ENCODE results near the gene DENND11.

Gene DENND11

DNA sequence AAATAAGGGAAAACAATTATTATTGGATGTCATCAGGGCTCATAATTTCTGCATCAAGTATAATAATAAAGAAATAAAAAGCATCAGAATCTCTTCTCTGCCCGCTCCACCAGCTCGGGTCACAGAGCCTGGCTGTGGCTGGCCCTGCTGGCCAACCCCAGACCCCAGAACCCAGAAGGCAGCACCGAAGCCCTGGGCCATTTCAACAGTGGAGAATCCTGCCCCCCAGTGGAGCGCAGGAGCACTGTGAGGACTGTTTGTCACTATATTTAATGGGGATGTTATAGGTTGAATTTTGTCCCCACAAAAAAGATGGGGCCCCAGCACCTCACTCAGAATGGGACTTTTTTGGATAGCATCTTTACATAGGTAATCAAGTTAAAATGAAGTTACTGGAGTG, 27.3 kb downstream of the DENND11 start:
- Histone ChIP-seq H3K36me3 (ENCODE audit: control insufficient read depth in 1 of 2, insufficient read depth in 2 of 2, low read length in 2 of 2) (peaks cover 10 to 14% of the 10 kb centered on the region in 2 donors), H3K9me3 (ENCODE audit: control insufficient read depth in 1 of 2, low read length in 2 of 2) (no peaks in the 10 kb centered on the region), H3K27ac (ENCODE audit: low read length) (no peak overlapping the region), H3K27me3 (ENCODE audit: low read depth, low read length) (no peaks in the 10 kb centered on the region), H3K4me3 (ENCODE audit: low read depth in 1 of 2, low read length in 2 of 2) (no peak overlapping the region), H3K4me1 (ENCODE audit: control insufficient read depth in 1 of 2, insufficient read depth in 2 of 2, low read length in 2 of 2) (no peaks in the 10 kb centered on the region)

DNA sequence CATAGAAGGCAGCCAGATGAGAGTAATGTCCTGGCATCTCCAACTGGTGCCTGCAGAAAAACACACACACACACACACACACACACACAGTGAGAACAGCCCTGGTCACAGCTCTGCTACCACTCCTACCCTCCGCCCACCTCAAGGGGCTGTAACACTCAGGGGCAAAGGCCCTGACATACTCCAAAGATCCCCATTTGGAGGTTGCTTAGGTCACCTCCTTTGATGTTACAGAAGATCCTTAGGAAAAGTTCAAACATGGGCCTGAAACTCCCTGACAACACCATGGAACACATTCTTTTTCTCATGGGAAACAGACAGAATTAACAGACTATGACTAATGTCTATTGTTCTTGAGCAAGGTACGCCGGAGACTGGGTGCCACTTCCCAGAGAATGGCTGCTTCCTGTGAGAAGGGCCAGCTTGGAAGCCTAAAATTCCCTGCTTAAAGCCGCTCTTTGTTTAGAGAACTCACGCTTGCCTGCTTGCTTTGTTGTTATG, 27.7 kb downstream of the DENND11 start:
- no peak overlapping the region for H3K27ac ChIP-seq (ENCODE audit: low read length)
- no peaks in the 10 kb centered on the region for H3K27me3 ChIP-seq (ENCODE audit: low read depth, low read length)
- no peaks in the 10 kb centered on the region for H3K9me3 ChIP-seq (ENCODE audit: control insufficient read depth in 1 of 2, low read length in 2 of 2)
- no peak overlapping the region for H3K4me3 ChIP-seq (ENCODE audit: low read depth in 1 of 2, low read length in 2 of 2)
- peaks cover 10 to 13% of the 10 kb centered on the region in 2 donors for H3K36me3 ChIP-seq (ENCODE audit: control insufficient read depth in 1 of 2, insufficient read depth in 2 of 2, low read length in 2 of 2)
- no peaks in the 10 kb centered on the region for H3K4me1 ChIP-seq (ENCODE audit: control insufficient read depth in 1 of 2, insufficient read depth in 2 of 2, low read length in 2 of 2)

DNA sequence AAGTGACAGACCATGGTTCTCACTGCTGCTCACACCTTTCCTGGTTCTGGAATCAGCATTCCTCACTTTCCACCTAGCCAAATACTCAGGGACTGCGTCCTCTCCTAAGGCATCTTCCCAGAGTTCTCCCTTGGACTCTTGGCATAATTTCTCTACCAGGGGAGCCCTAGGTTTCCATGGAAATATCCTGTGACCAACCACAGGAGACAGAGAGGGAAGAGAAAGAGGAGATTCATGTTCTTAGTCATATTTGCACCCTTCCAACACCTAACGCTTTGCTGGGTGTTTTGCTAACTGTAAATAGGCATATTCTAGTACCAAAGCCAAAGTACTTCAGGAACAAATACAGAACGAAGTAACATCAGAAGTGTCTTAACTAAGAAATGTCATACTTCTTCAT, 28.6 kb downstream of the DENND11 start:
- H3K4me3 ChIP-seq (ENCODE audit: low read depth in 1 of 2, low read length in 2 of 2), result no peak overlapping the region
- no peak overlapping the region for H3K27ac ChIP-seq (ENCODE audit: low read length)
- H3K4me1 ChIP-seq (ENCODE audit: control insufficient read depth in 1 of 2, insufficient read depth in 2 of 2, low read length in 2 of 2), result no peaks in the 10 kb centered on the region
- H3K27me3 ChIP-seq (ENCODE audit: low read depth, low read length), result no peaks in the 10 kb centered on the region
- H3K36me3 ChIP-seq (ENCODE audit: control insufficient read depth in 1 of 2, insufficient read depth in 2 of 2, low read length in 2 of 2), result peaks cover 10 to 13% of the 10 kb centered on the region in 2 donors
- no peaks in the 10 kb centered on the region for H3K9me3 ChIP-seq (ENCODE audit: control insufficient read depth in 1 of 2, low read length in 2 of 2)

DNA sequence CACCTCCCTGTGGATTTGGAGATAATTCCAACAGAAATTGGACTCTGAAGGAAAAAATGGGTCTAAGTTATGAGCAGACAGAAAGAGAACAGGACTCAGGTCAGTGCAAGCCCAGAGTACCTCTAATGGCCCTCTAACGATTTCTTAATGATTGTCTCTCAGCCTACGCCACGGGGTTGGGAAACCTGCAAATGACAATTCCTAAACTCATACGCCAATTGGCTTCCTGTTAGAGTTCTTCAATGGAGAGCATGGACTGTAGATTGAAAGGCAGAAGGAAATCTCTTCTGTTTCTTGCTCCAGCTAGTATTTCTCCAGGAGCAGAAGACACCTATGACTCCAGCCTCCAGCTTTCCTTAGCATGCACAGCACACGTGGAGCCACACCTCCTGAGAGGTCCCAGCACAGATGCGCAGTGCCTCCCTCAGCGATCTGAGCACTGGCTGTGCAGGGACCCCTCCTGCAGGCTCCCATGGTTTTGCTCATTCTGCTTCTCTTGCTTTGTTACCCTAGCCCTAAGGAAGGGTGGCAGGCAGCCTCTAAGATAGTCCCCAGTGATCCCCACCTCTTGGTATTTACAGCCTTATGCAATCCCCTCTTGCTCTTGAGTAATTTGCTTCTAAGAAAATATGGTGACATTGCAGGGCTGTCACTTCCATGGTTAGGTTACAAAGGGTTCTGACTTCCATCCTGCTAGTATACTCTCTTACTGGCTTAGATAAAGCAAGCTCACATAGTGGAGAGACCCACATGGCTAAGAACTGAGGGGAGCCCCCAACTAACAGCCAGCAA, 30.1 kb downstream of the DENND11 start:
- Histone ChIP-seq H3K4me1 (ENCODE audit: control insufficient read depth in 1 of 2, insufficient read depth in 2 of 2, low read length in 2 of 2) (no peaks in the 10 kb centered on the region), H3K36me3 (ENCODE audit: control insufficient read depth in 1 of 2, insufficient read depth in 2 of 2, low read length in 2 of 2) (peaks cover 10 to 20% of the 10 kb centered on the region in 2 donors), H3K9me3 (ENCODE audit: control insufficient read depth in 1 of 2, low read length in 2 of 2) (no peaks in the 10 kb centered on the region), H3K27me3 (ENCODE audit: low read depth, low read length) (no peaks in the 10 kb centered on the region), H3K27ac (ENCODE audit: low read length) (no peak overlapping the region), H3K4me3 (ENCODE audit: low read depth in 1 of 2, low read length in 2 of 2) (no peak overlapping the region)

DNA sequence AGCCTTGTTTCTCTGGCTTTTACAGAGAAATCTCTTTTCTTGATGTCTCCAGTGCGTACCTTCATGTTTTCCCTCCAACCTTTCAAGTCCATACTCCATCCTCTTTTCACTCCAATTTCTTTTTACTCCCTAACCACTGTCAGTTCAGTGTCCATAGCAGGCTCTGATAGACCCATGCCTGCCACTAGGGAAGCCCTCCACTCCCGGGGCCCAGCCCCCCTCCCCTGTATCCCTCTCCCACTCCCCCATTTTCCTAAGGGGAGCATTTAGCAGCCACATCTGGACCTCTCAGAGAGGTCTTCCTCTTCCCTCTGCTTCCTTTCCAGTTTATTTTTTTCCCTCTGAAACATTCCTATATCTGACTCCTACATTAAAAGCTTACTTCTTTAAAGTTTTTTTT, 33.1 kb downstream of the DENND11 start:
- Histone ChIP-seq H3K4me3 (ENCODE audit: low read depth in 1 of 2, low read length in 2 of 2) (no peak overlapping the region), H3K4me1 (ENCODE audit: control insufficient read depth in 1 of 2, insufficient read depth in 2 of 2, low read length in 2 of 2) (no peaks in the 10 kb centered on the region), H3K27me3 (ENCODE audit: low read depth, low read length) (no peaks in the 10 kb centered on the region), H3K27ac (ENCODE audit: low read length) (no peak overlapping the region), H3K36me3 (ENCODE audit: control insufficient read depth in 1 of 2, insufficient read depth in 2 of 2, low read length in 2 of 2) (peaks cover 25 to 45% of the 10 kb centered on the region in 2 donors), H3K9me3 (ENCODE audit: control insufficient read depth in 1 of 2, low read length in 2 of 2) (no peaks in the 10 kb centered on the region)

DNA sequence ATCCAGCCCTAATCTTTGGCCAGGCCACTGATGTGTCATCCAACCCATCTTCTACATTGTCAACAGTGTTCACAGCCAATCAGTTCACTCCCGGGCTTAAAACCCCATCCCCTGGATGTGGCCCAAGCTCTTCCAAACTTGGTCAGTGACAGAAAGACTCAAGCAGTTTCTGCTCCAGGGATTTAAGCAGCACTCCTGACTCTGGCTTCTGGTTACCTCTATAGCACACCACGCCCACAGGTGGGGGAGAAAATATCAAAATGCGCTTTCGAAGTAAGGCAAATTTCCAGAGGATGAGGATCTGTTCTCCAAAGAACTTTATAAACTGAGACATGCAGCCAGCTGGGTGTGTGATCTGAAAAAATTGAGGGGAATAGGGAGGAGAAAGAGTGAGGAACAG, 35.9 kb downstream of the DENND11 start:
- Histone ChIP-seq H3K4me3 (ENCODE audit: low read depth in 1 of 2, low read length in 2 of 2) (no peak overlapping the region), H3K36me3 (ENCODE audit: control insufficient read depth in 1 of 2, insufficient read depth in 2 of 2, low read length in 2 of 2) (peaks cover 24 to 55% of the 10 kb centered on the region in 2 donors), H3K27ac (ENCODE audit: low read length) (no peak overlapping the region), H3K4me1 (ENCODE audit: control insufficient read depth in 1 of 2, insufficient read depth in 2 of 2, low read length in 2 of 2) (no peaks in the 10 kb centered on the region), H3K9me3 (ENCODE audit: control insufficient read depth in 1 of 2, low read length in 2 of 2) (no peaks in the 10 kb centered on the region), H3K27me3 (ENCODE audit: low read depth, low read length) (no peaks in the 10 kb centered on the region)

DNA sequence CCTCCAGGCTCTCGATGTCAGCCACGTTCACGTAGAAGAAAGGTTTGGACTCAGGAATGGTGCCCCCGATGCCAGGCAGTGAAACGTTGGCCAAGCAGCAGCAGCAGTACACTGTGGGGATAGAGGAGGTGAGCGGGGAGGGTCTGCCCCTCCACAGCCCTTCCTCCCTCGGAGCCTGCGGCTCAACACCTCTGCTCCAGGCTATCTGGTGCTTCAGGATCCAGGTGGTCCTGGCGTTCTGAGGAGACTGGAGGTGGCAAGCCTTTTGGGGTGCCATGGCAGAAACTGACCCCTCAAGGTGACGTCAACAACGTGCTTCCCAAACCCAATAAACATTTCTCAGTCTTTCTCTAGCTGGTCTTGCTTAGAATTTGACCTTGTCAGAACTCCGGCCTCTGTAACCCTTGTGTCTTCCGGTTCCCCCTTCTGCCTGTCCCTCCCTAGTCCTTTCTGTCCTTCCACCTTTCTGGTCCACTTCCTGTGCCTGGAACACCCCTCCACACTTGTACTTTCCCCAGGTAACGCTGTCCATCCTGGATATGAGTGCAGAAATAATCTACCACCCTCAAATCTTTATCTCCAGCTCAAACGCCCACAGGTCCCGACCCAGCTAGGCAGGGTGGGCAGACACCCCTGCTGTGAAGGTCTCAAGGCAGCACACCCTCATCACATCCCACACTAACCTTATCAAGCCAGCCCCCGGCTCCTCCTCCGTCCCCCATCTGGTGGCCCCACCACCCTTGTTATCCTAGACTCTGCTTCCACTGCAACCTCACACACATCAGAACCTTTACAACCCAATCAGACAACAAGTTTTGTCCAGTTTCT, 36.5 kb downstream of the DENND11 start:
- H3K27me3 ChIP-seq (ENCODE audit: low read depth, low read length), result no peaks in the 10 kb centered on the region
- H3K9me3 ChIP-seq (ENCODE audit: control insufficient read depth in 1 of 2, low read length in 2 of 2), result no peaks in the 10 kb centered on the region
- peaks cover 29 to 57% of the 10 kb centered on the region in 2 donors for H3K36me3 ChIP-seq (ENCODE audit: control insufficient read depth in 1 of 2, insufficient read depth in 2 of 2, low read length in 2 of 2)
- no peak overlapping the region for H3K27ac ChIP-seq (ENCODE audit: low read length)
- H3K4me1 ChIP-seq (ENCODE audit: control insufficient read depth in 1 of 2, insufficient read depth in 2 of 2, low read length in 2 of 2), result no peaks in the 10 kb centered on the region
- H3K4me3 ChIP-seq (ENCODE audit: low read depth in 1 of 2, low read length in 2 of 2), result no peak overlapping the region

DNA sequence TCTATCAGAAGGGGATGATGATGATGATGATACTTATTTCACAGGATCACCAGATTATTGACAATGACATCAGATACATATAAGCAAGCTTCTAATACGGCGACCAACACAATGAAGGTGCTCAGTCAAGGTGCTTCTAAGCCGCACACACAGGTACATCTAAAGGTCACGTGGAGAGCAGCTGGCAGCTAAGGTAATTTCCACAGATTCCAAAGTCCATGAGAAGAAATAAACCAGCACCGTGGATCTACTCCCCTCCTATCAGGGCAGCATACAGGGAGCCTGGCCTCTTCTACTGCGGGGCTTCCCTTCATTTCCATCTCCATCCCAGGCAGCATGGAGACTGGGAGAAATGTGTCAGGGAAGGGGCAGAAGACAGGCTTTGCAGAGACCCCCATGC, 37.5 kb downstream of the DENND11 start:
- peaks cover 29 to 67% of the 10 kb centered on the region in 2 donors for H3K36me3 ChIP-seq (ENCODE audit: control insufficient read depth in 1 of 2, insufficient read depth in 2 of 2, low read length in 2 of 2)
- H3K27ac ChIP-seq (ENCODE audit: low read length), result no peak overlapping the region
- no peaks in the 10 kb centered on the region for H3K27me3 ChIP-seq (ENCODE audit: low read depth, low read length)
- H3K4me3 ChIP-seq (ENCODE audit: low read depth in 1 of 2, low read length in 2 of 2), result no peak overlapping the region
- no peaks in the 10 kb centered on the region for H3K4me1 ChIP-seq (ENCODE audit: control insufficient read depth in 1 of 2, insufficient read depth in 2 of 2, low read length in 2 of 2)
- H3K9me3 ChIP-seq (ENCODE audit: control insufficient read depth in 1 of 2, low read length in 2 of 2), result no peaks in the 10 kb centered on the region

DNA sequence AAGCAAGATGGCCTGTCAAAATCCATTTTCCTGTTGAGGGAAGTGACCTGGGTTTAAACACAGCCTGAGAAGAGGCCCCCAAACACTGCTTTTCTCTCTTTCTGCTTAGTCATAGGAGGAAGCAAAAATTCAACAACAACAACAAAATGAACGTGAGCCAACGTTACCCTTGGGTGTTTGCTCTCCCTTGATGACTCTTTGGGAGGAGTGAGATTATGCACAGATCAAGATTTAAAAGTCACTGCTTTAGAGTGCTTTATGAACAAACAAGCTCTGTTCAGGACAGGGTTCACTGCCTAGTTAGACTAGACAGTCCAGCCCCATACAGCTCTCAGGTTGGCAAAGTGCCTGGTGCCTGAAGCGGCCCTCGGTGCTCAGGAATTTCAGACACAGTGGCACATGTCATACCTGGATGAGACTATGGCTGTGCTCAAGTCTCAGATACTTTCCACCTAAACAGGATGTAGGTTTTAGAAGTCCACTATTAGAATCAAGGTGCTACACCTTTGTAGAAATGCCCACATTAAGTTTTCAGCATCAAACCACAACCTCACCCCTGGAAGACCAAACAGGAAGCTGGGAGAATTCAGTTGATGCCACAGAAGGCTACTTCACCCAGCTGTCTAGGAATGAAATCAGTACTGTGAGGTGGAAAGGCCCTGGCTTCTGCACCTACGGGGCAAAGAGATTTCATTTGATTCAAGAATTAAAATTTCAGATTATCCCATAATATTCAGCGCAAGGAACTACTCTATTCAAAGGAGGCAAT, 38.7 kb downstream of the DENND11 start:
- no peaks in the 10 kb centered on the region for H3K9me3 ChIP-seq (ENCODE audit: control insufficient read depth in 1 of 2, low read length in 2 of 2)
- H3K4me3 ChIP-seq (ENCODE audit: low read depth in 1 of 2, low read length in 2 of 2), result no peak overlapping the region
- peaks cover 36 to 72% of the 10 kb centered on the region in 2 donors for H3K36me3 ChIP-seq (ENCODE audit: control insufficient read depth in 1 of 2, insufficient read depth in 2 of 2, low read length in 2 of 2)
- H3K4me1 ChIP-seq (ENCODE audit: control insufficient read depth in 1 of 2, insufficient read depth in 2 of 2, low read length in 2 of 2), result no peaks in the 10 kb centered on the region
- no peak overlapping the region for H3K27ac ChIP-seq (ENCODE audit: low read length)
- H3K27me3 ChIP-seq (ENCODE audit: low read depth, low read length), result no peaks in the 10 kb centered on the region

DNA sequence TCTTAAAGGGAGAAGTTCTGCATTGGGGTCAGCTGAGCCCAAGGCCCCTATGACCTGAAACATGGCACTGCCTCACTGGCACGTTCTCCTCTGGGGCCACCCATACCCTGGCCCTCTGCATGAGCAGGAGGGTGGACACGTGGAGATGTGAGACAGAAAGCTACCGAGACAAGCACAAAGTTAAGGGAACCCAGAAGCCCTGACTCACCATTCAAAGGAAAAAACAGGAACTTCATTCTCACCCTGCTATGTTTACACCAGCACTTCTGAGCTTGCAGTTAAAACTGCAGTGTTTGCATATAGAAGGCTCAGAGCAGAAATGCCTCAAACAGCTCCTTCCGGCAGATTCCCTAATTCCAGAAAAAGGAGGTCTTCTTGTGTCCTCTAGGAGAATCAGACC, 41.7 kb downstream of the DENND11 start:
- no peaks in the 10 kb centered on the region for H3K27me3 ChIP-seq (ENCODE audit: low read depth, low read length)
- no peak overlapping the region for H3K4me3 ChIP-seq (ENCODE audit: low read depth in 1 of 2, low read length in 2 of 2)
- H3K9me3 ChIP-seq (ENCODE audit: control insufficient read depth in 1 of 2, low read length in 2 of 2), result no peaks in the 10 kb centered on the region
- no peak overlapping the region for H3K27ac ChIP-seq (ENCODE audit: low read length)
- no peaks in the 10 kb centered on the region for H3K4me1 ChIP-seq (ENCODE audit: control insufficient read depth in 1 of 2, insufficient read depth in 2 of 2, low read length in 2 of 2)
- H3K36me3 ChIP-seq (ENCODE audit: control insufficient read depth in 1 of 2, insufficient read depth in 2 of 2, low read length in 2 of 2), result peaks cover 32 to 59% of the 10 kb centered on the region in 2 donors

DNA sequence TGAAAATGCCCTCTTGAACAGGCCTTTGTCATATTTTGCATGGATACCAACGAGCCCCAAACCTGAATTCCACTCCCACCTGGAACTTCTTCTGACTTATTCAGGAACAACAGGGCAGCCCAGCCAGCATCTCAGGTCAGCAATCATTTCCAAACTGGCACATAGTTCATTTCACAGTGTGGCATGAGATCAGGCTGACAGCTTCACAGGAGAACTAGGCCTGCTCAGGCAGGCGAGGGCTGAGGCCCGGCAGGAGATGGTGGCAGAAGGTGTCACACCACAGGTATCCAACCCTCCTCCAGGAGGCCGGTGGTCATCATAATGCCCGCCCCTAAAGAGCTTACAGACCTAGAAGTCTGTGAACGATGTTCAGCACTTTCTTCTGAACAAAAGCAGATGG, 42.5 kb downstream of the DENND11 start:
- Histone ChIP-seq H3K36me3 (ENCODE audit: control insufficient read depth in 1 of 2, insufficient read depth in 2 of 2, low read length in 2 of 2) (peaks cover 28 to 52% of the 10 kb centered on the region in 2 donors), H3K27me3 (ENCODE audit: low read depth, low read length) (no peaks in the 10 kb centered on the region), H3K4me3 (ENCODE audit: low read depth in 1 of 2, low read length in 2 of 2) (no peak overlapping the region), H3K9me3 (ENCODE audit: control insufficient read depth in 1 of 2, low read length in 2 of 2) (no peaks in the 10 kb centered on the region), H3K4me1 (ENCODE audit: control insufficient read depth in 1 of 2, insufficient read depth in 2 of 2, low read length in 2 of 2) (no peaks in the 10 kb centered on the region), H3K27ac (ENCODE audit: low read length) (no peak overlapping the region)

Data from muscle layer of duodenum (tissue), 2 donors.